HG02970 (cell line): ENCODE measurements around the gene EDEM3.

Experiments
- ATAC-seq: cut with Tn5 transposase; IDR thresholded peaks from one replicate; pipeline ENCODE4 v1.9.1; 2021; ENCODE audit warnings: mild to moderate bottlenecking, moderate library complexity, moderate number of reproducible peaks; ENCODE audit not compliant: unreplicated experiment, low FRiP score

The EDEM3 gene

GRCh38 chr1:184743062-184743756 lies 11.4 kb downstream of the EDEM3 start:
- ATAC-seq, result no peak

GRCh38 chr1:184740344-184740743 lies 14.3 kb downstream of the EDEM3 start:
- no peak for ATAC-seq

DNA sequence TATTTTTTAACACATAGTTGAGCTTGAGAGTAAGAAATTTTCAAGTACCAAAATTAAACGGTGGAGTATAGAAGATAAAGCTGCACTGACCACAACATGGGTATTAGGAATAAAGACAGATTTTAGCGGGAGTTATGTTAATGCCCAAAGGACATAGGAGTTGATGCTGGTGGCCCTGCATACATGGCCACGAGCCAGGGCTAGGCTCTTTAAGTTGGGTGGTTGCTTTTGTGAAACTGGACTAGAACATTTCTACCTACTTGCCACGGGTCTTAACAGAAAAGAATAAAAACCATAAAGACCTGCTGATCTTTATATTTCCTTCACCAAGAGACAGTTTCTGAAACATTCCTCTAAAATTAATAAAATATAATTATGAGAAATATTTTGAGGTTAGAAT lies 14.9 kb downstream of the EDEM3 start:
- ATAC-seq, result no peak

GRCh38 chr1:184739070-184739469 lies 15.6 kb downstream of the EDEM3 start:
- ATAC-seq, result no peak

DNA sequence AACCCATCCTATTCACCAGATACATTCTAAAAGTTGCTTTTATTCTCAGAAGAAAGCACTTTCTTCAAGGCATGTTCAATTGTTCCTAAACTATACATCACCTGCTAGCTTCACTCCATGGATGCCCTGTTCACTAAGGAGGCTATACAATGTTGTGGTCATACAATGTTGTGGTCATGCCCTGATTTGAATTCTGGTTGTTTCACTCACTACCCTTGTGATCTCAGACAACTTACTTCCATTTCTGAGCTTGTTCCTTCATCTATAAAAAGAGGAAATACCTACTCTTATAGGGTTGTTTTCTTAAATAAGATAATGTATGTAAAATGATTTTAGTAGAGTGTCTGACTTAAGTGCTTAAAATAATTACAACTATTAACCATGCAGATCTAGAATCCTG lies 19.7 kb downstream of the EDEM3 start:
- ATAC-seq, result no peak

- ATAC-seq, result no peak
Observed at GRCh38 chr1:184724843-184725242, 29.8 kb downstream of the EDEM3 start.

DNA sequence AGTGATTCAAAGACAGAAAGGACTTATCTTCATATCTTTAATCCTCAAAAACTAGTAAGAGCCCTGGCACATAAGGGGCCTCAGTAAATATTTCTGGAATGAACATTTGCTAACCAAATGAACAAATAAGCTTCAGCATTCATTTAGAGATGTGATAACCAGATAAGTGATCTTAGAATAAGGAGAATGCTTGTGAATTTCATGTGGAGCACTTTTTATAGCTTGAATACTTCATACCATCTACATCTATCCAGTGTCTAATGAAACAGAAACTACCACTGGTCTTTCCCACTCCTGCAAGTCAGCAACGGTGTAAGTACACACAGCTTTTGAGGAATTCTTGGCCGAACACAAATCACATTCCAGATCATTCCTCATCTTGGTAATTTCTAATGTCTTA lies 38.5 kb downstream of the EDEM3 start:
- ATAC-seq, result no peak

DNA sequence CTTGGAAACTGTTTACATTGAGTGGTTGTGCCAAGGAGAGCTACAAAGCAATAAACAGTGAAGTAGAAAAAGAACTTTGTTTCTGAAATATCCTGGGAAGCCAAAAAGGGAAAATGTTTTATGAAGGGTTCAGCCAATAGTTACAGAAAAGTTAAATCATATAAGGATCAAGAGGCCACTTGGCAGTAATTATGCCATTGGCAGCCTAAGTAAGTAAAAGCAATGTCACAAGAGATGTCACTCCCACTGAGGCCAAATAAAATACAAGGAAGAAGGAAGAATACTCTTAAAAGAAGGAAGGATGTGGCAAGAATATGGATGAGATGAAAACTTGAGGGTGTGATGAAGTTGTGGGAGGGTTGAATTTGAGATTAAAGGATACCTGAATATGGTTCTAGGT lies 45.2 kb downstream of the EDEM3 start:
- ATAC-seq, result no peak

GRCh38 chr1:184708084-184708676 lies 46.5 kb downstream of the EDEM3 start:
- ATAC-seq, result no peak

DNA sequence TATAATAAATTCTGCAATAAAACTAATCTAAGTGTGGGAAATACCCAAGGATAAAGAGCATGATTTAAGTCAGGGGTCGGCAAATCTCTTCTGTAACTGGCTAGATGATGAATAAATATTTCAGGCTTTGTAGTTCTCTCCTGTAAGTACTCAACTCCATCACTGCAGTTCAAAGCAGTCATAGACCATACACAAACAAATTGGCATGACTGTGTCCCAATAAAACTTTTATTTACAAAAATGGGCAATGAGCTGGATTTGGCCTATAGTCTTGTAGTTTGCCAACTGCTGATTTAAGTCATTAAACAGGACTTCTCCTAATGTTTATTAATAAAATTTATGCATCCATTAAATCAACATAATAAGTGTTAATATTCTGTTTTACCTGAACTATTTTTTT lies 49.4 kb downstream of the EDEM3 start:
- no peak for ATAC-seq

DNA sequence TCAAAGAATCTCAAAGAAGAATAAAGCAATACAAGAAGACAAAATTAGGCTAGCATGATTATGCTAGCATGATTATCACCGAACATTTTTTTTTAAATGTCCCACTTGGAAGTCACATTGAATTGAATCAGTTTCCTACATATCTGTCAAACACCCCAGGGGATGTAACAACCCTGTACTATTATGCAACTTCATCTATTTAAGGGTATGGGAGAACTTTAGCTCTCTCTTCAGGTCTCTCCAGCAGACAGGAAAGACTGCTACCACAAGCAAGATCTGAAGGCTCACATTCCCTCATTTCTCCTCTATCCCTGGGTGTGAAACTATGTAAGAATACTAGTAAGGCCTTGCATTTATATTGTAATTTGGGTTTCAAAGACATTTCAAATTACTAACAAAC lies 52.8 kb downstream of the EDEM3 start:
- no peak for ATAC-seq

- no peak for ATAC-seq
Observed at GRCh38 chr1:184698969-184699368, 55.7 kb downstream of the EDEM3 start.

GRCh38 chr1:184698016-184698415 lies 56.6 kb downstream of the EDEM3 start:
- ATAC-seq, result no peak

DNA sequence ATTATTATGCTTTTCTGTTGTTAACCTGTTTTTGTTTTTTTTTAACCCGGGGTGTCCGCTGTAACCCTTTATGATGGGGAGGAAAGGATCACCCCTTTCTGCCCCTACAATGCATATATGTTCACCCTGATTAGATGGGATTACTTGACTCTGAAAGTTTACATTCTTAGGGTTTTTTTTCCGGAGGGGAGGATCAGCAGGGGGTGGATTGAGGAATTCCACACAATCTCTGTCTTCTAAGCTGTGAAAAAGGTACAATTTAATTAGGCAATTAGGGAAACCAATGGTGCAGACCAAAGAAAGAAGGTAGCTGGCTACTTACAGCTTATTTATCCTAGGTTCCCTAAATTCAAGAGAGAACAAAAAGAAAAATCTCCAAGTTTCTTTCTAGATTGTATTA lies 58.3 kb downstream of the EDEM3 start:
- ATAC-seq, result no peak

DNA sequence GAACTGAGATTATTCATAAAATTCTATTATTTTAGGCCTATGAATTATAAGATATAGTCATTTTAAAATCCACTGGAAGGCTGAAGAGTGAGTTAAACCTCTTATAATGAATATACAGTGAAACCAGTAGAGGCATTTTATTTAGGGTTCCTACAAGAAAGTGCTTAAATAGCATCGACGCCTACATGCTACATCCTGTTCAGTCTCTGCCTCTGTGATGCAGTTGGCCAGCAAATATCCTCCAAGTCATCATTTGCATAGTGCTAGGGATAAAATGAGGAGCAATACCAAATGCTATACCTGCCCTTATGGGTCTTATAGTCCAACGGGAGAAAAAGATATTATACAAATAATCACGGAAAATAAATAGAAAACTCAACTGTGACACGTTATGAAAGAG lies 59.6 kb downstream of the EDEM3 start:
- no peak for ATAC-seq

DNA sequence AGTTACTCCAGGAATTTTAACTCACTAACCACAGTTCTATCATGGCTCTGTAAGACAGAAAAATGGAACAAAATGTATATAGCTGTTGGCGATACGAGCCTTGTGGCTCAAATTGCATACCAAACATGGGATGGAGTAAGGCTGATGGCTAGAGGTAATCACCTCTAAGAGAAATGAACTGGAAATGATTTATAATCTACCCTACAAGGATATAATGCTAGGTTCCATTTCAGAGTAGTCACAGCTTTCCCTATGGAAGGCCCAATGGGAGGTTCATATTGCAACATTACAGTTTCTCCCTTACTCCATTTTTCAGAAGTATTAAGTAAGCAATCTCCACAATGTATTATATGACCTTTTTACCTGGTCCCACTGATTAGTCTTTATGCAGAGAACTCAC lies 61.6 kb downstream of the EDEM3 start:
- ATAC-seq, result no peak

GRCh38 chr1:184691719-184692324 lies 62.8 kb downstream of the EDEM3 start:
- no peak for ATAC-seq

DNA sequence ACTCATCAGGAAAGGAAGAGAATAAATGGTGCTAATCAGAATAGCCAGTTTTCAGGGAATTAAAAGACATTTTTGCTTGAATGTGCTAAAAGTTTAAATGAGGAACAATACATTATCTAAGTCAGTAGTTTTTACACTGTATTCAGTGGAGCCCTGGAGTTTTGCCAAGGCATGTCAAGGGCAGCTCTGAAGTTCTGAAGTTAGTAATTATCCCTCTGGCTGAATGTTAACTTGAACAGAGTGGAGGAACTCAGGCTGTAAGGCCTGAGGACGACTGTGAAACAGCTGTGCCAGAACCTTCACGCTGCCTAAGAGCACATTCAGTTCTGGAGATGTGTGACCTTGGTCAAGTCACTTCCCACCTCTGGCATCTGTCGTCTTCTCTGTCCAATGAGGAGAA lies 68.1 kb downstream of the EDEM3 start:
- no peak for ATAC-seq

DNA sequence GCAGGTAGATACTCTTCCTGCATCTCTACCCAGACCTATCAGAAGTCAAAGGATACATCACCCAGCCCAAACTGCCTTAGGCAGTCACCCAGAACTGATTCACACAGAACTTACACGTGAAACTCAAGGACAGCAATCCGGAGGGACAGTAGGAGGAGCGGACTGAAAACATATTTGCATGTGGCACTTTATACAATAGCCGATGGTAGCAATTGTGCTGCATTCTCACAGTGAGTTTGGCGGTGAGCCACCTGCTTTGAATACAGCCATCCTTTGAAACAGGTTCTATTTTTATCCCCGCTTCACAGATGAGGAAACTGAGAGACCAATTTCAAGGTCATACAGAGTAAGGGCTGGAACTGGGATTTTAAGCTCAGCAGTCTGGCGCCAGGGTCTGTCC lies 69.5 kb downstream of the EDEM3 start:
- no peak for ATAC-seq

DNA sequence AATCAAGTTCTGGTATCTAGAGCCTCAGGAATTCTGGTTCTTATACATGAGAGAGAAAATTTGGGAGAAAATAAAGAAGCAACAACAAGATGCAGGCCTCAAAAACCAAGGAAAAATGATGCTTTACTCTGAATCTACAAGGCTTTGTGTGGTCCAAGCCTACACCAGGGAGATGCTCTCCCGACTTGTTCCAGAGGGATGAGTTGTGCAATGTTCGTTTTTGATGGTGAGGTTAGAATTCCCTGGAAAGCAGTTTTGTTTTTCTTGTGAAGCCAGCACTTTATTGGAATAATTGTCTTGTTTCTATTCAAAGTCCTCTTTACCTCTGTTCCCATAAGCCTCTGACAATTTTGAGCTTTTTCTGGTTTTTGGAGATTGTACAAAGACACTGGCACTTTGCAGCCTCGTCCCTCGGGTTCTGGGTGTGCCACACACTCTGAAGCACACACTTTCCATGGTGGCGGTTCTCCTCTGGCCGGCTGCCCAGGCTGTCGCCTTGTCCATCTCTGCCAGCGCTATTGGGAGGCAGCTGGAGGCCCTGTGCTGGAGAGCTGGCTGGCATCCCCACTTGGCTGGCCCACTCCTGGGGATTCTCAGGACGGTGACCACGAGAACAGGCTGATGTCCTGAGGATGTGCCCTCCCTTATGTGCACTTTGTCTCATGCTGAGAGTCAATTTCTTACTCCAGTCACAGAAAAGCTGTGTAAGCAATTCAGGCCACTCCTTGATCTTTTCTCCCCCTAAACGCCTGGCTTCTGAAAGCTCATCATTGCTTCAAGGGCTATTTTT lies 70.2 kb downstream of the EDEM3 start:
- ATAC-seq, result no peak

GRCh38 chr1:184682956-184683355 lies 71.7 kb downstream of the EDEM3 start:
- ATAC-seq, result no peak
